Smooth muscle cell (in vitro differentiated cells): ENCODE data around the gene VTI1A. TPM values are rescaled to one million over a fixed set of nuclear protein-coding genes. Genes with fewer than 3 reads are reported as not detected.

Source experiments
- DNase-seq: peaks from one replicate; lab custom pipeline; 2025; ENCODE audit not compliant: unreplicated experiment; lab: John Stamatoyannopoulos, UW
- H2AFZ ChIP-seq: fragments of 200-600 bp; sonication (generic); 2 replicates; pipeline ENCODE4 v1.6.0; 2016; ENCODE audit warnings: antibody characterized with exemption, low read depth, mild to moderate bottlenecking
- H3F3A ChIP-seq: fragments of 200-600 bp; sonication (generic); 2 replicates; pipeline ENCODE4 v1.6.0; 2017; ENCODE audit warnings: antibody characterized with exemption, low read depth
- H3K27ac ChIP-seq: fragments of 200-600 bp; sonication (generic); 2 replicates; pipeline ENCODE4 v1.5.1; 2016; ENCODE audit warnings: low read depth, mild to moderate bottlenecking
- H3K27me3 ChIP-seq: fragments of 200-600 bp; sonication (generic); 2 replicates; pipeline ENCODE4 v1.6.1; 2016; ENCODE audit warnings: low read depth, mild to moderate bottlenecking
- H3K36me3 ChIP-seq: fragments of 200-600 bp; sonication (generic); 2 replicates; pipeline ENCODE4 v1.5.1; 2016; ENCODE audit warnings: low read depth
- H3K4me1 ChIP-seq: fragments of 200-600 bp; sonication (generic); 2 replicates; pipeline ENCODE4 v1.5.1; 2016; ENCODE audit warnings: low read depth
- H3K4me2 ChIP-seq: fragments of 200-600 bp; sonication (generic); 2 replicates; pipeline ENCODE4 v1.6.0; 2016; ENCODE audit warnings: mild to moderate bottlenecking
- H3K4me3 ChIP-seq: fragments of 200-600 bp; sonication (generic); 2 replicates; pipeline ENCODE4 v1.5.1; 2016; ENCODE audit warnings: mild to moderate bottlenecking
- H3K79me2 ChIP-seq: fragments of 200-600 bp; sonication (generic); 2 replicates; pipeline ENCODE4 v1.6.0; 2016; ENCODE audit warnings: low read depth, mild to moderate bottlenecking
- H3K9ac ChIP-seq: fragments of 200-600 bp; sonication (generic); 2 replicates; pipeline ENCODE4 v1.6.0; 2016; ENCODE audit warnings: low read depth
- H3K9me3 ChIP-seq: fragments of 200-600 bp; sonication (generic); replicated peaks from 2 replicates; pipeline ENCODE4 v1.5.1; 2016; ENCODE audit warnings: low read depth
- H4K20me1 ChIP-seq: fragments of 200-600 bp; sonication (generic); 2 replicates; pipeline ENCODE4 v1.6.0; 2016; ENCODE audit warnings: low read depth
- WGBS: methylation state at CpG from one replicate; pipeline ENCODE4 v1.1.7; 2016; ENCODE audit warnings: low lambda C conversion rate; 5-methylcytosine and 5-hydroxymethylcytosine counted together
- polyA plus RNA-seq: library from polyadenylated mRNA; unstranded; fragments of >200 nt; fragmentation: Nextera tagmentation; extraction: Ambion mirVana; gene quantifications from 2 replicates; pipeline ENCODE4 v1.2.1, GENCODE V29; 2016
- total RNA-seq: library from RNA; depleted of rRNA; stranded (reverse); fragments of >200 nt; gene quantifications from 2 replicates; pipeline ENCODE4 v1.2.3, GENCODE V29; 2014
- TF ChIP-seq, protein P1 (sequence below): fragments of 200-600 bp; sonication (generic); IDR thresholded peaks from 2 replicates; pipeline ENCODE4 v1.5.1; 2017; ENCODE audit warnings: borderline replicate concordance, mild to moderate bottlenecking, antibody characterized with exemption; ENCODE audit not compliant: insufficient read depth, poor library complexity, severe bottlenecking

The VTI1A gene
- total and polyA plus RNA-seq, 2 experiments from 2014 or later = 14.0 to 21.8 TPM

DNA sequence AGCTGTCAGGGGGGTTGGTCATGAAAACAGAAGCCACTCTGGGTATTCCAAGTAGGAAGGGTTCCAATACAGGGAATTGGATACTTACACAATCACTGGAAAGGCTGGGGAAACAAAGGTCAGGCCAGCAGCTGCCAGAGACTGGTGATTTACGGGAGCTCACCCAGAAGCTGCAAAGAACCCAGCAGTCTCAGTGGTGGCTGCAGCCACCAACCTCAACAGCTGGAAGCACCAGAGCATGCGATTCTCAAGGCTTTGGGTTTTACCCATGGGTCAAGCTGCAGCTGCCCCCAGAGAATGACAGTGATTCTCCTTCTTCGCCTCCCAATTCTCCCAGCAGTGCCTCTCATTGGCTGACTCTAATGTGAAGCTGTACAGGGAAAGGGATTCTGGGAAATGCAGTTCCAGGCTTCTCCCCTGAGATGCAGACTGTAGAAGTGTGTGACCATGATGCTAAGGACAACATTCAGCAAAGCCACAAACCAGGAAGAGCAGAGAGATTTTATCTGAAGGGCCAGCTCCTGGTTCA lies 395.9 kb downstream of the VTI1A start:
- no peaks in the 10 kb centered on the region for H3K9me3 ChIP-seq
- WGBS = 90% methylated on average over 3 of the region's 3 CpGs
- no peak overlapping the region for H3K9ac ChIP-seq
- H3K27me3 ChIP-seq = no peaks in the 10 kb centered on the region
- H3K4me1 ChIP-seq = peaks cover 6% of the 10 kb centered on the region
- no peaks in the 10 kb centered on the region for H3K36me3 ChIP-seq
- TF ChIP-seq, protein P1, sequence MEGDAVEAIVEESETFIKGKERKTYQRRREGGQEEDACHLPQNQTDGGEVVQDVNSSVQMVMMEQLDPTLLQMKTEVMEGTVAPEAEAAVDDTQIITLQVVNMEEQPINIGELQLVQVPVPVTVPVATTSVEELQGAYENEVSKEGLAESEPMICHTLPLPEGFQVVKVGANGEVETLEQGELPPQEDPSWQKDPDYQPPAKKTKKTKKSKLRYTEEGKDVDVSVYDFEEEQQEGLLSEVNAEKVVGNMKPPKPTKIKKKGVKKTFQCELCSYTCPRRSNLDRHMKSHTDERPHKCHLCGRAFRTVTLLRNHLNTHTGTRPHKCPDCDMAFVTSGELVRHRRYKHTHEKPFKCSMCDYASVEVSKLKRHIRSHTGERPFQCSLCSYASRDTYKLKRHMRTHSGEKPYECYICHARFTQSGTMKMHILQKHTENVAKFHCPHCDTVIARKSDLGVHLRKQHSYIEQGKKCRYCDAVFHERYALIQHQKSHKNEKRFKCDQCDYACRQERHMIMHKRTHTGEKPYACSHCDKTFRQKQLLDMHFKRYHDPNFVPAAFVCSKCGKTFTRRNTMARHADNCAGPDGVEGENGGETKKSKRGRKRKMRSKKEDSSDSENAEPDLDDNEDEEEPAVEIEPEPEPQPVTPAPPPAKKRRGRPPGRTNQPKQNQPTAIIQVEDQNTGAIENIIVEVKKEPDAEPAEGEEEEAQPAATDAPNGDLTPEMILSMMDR = no peak
- no peaks in the 10 kb centered on the region for H4K20me1 ChIP-seq
- H3F3A ChIP-seq = no peaks in the 10 kb centered on the region
- no peak for DNase-seq
- no peak overlapping the region for H3K4me3 ChIP-seq
- no peaks in the 10 kb centered on the region for H3K79me2 ChIP-seq
- no peak overlapping the region for H3K4me2 ChIP-seq
- H3K27ac ChIP-seq = no peak overlapping the region
- H2AFZ ChIP-seq = no peak overlapping the region

DNA sequence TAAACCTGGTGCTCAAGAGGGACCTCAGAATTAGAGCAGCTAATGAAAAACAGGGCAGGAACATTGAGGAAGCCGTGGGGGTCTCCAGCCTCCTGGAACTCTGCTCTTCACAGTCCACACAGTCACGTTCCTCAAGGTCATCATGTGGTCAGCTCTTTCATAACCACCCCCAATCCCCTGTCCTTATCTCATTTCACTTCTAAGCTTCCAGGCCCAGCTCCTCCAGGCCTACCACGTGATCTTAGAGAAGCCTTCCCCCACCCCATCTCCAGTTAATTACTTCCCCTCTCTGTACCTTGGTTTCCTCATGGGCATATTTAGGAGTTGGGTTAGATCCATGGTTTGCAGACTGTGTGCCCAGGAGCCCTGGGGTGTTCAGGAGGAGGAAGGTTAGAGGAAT lies 396.6 kb downstream of the VTI1A start:
- Histone ChIP-seq H3K9me3 (no peaks in the 10 kb centered on the region), H3K27me3 (no peaks in the 10 kb centered on the region), H3K4me3 (no peak overlapping the region), H4K20me1 (no peaks in the 10 kb centered on the region), H2AFZ (no peak overlapping the region), H3F3A (no peaks in the 10 kb centered on the region), H3K79me2 (no peaks in the 10 kb centered on the region), H3K4me2 (no peak overlapping the region), H3K36me3 (no peaks in the 10 kb centered on the region), H3K27ac (no peak overlapping the region), H3K4me1 (peaks cover 6% of the 10 kb centered on the region), H3K9ac (no peak overlapping the region)
- WGBS = 38% methylated on average over 3 of the region's 3 CpGs
- TF ChIP-seq, protein P1 = no peak
- no peak for DNase-seq

DNA sequence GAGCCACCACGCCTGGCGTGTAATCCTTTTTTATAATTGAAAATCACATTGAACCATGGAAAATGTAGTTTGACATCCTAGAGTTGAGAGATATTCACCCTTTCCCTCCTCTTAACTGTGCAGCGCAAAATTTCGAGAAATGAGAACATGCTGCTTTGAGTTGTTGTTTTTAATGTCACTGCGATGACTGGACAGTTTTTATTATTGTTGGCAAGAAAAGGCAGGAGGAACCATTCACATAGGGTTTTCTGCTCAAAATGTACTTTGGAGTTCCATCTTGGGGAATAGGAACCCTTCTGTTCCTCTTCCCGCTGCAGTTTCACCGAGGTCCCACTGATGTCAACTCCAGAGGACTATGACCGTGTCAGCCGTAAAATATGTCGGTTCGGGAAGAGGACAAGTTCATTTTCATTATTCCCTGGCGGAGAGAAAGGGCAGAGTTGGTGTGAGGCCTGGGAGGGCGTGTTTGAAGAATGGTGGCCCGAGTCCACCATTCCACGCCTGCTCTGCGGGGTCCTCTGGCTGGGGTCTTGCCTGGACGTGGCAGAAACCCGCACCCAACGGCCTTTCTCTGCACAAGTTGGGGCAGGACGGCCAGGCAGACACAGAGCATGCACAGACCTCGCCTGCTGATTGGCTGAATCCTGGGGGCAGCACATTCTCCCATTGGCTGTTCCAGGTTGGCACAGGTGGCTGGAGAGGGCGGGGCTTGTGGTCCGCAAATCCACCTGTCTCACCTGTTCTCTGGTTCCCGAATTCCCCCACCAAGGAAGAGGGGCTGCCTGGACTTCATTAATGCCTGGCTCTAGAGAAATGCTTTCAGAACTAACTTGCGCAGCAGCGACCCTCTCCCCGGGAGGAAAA lies 397.9 kb downstream of the VTI1A start:
- Histone ChIP-seq H3K79me2 (no peaks in the 10 kb centered on the region), H3K4me3 (no peak overlapping the region), H2AFZ (no peak overlapping the region), H3K36me3 (no peaks in the 10 kb centered on the region), H3K27me3 (no peaks in the 10 kb centered on the region), H3K27ac (no peak overlapping the region), H3K9me3 (no peaks in the 10 kb centered on the region), H3K9ac (no peak overlapping the region), H3K4me1 (peaks cover 4% of the 10 kb centered on the region), H3K4me2 (no peak overlapping the region), H3F3A (no peaks in the 10 kb centered on the region), H4K20me1 (no peaks in the 10 kb centered on the region)
- 97% methylated on average over 27 of the region's 27 CpGs for WGBS
- TF ChIP-seq, protein P1 = no peak
- no peak for DNase-seq
